ENCODE results near the gene LYZL6. TPM values are rescaled to one million over a fixed set of nuclear protein-coding genes. Genes with fewer than 3 reads are reported as not detected.

LYZL6 gene
- total RNA-seq, 4 donors from 2014 or later = not detected

DNA sequence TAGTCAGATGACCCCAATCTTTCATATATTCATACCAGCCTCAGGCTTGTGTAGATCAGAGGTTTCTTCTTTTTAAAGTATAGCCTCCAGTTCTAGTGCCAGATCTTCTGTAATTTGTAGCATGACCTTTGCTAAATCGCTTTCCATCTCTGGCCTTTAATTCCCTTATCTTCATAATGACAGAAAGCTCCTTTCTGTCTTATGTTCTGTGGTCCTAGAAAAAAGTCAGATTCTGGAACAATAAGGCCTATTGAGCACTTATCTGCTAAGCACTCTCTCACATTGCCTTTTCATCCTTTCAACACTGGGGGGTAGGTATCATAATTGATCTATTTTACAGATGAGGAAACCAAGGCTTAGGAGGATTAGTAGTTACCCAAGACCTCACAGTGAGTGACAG lies 28.6 kb upstream of the LYZL6 start:
- Histone ChIP-seq H3K4me1 (peaks cover 6 to 24% (median 16%) of the 10 kb centered on the region in 4 donors), H3K9me3 (no peaks in the 10 kb centered on the region), H3K27ac (replicated peaks in 1 of 4) (no peak overlapping the region), H3K36me3 (no peaks in the 10 kb centered on the region), H3K27me3 (no peaks in the 10 kb centered on the region), H3K4me3 (no peak overlapping the region)
- no peak for TF ChIP-seq POLR2AphosphoS5 (IDR thresholded peaks at IDR 0.05)
- no peak for TF ChIP-seq EP300 (IDR thresholded peaks at IDR 0.05)
- TF ChIP-seq, protein P1, sequence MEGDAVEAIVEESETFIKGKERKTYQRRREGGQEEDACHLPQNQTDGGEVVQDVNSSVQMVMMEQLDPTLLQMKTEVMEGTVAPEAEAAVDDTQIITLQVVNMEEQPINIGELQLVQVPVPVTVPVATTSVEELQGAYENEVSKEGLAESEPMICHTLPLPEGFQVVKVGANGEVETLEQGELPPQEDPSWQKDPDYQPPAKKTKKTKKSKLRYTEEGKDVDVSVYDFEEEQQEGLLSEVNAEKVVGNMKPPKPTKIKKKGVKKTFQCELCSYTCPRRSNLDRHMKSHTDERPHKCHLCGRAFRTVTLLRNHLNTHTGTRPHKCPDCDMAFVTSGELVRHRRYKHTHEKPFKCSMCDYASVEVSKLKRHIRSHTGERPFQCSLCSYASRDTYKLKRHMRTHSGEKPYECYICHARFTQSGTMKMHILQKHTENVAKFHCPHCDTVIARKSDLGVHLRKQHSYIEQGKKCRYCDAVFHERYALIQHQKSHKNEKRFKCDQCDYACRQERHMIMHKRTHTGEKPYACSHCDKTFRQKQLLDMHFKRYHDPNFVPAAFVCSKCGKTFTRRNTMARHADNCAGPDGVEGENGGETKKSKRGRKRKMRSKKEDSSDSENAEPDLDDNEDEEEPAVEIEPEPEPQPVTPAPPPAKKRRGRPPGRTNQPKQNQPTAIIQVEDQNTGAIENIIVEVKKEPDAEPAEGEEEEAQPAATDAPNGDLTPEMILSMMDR (IDR thresholded peaks at IDR 0.05) = no peak
- no peak for TF ChIP-seq POLR2A (IDR thresholded peaks at IDR 0.05; ENCODE audit: low read depth)
- 75% methylated on average over 1 of the region's 1 CpG for WGBS
- DNase-seq (ENCODE audit: extremely low spot score) = no peak
- intact Hi-C loops (cut with DNase I) = loop anchor here (10.0 kb wide), 1 partner anchor 103 kb away; no protein-coding TSS in a partner anchor

DNA sequence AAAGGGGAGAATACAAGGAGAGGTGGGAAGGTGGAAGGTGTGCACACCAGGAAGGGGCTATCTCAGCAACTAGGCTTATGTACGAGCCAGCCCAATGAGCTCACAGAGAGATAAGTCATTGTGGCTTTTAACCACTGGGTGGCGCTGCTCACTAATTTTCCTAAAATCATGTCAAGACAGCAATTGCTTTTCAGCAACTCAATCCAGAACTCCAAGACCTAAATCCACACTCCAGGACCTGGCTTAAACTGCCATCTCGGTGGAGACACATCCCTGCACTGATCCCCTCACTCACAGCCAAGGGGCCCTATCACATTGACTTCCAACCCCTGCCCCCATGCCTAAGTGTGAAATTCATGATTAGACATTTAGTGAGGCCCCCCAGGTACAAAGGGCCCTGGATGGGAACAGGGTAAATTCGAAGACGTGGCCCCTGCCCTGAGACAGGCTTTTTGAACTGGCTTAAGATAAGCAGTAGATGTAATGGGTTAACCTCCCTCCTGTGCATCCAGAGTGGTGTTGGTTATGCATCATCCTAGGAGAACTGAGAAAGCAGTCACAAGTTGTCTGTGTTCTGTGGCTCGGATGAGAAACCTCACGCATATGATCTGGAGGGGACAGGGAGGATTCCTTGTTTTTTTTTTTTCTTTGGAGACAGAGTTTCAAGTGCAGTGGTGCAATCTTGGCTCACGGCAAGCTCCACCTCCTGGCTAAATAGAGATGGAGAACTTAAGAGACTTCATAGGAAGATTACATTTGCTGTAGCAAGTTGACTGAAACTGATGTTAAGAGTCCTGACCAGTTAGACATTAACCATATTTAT lies 26.3 kb upstream of the LYZL6 start:
- 46% methylated on average over 8 of the region's 8 CpGs for WGBS
- no peaks in the 10 kb centered on the region for H3K36me3 ChIP-seq
- H3K4me3 ChIP-seq = no peak overlapping the region
- H3K27me3 ChIP-seq = no peaks in the 10 kb centered on the region
- no peak for TF ChIP-seq POLR2AphosphoS5 (IDR thresholded peaks at IDR 0.05)
- TF ChIP-seq, protein P1 (IDR thresholded peaks at IDR 0.05) = peak; percentile 64 to 79 (median 76)
- intact Hi-C loops (cut with DNase I) = loop anchor here (2.0 to 10.0 kb wide), 3 partner anchors 105 to 513 kb away; no protein-coding TSS in a partner anchor
- peaks cover 0 to 21% (median 15%) of the 10 kb centered on the region in 4 donors for H3K4me1 ChIP-seq
- no peak overlapping the region for H3K27ac ChIP-seq (replicated peaks in 1 of 4)
- H3K9me3 ChIP-seq = no peaks in the 10 kb centered on the region
- DNase-seq (ENCODE audit: extremely low spot score) = no peak

DNA sequence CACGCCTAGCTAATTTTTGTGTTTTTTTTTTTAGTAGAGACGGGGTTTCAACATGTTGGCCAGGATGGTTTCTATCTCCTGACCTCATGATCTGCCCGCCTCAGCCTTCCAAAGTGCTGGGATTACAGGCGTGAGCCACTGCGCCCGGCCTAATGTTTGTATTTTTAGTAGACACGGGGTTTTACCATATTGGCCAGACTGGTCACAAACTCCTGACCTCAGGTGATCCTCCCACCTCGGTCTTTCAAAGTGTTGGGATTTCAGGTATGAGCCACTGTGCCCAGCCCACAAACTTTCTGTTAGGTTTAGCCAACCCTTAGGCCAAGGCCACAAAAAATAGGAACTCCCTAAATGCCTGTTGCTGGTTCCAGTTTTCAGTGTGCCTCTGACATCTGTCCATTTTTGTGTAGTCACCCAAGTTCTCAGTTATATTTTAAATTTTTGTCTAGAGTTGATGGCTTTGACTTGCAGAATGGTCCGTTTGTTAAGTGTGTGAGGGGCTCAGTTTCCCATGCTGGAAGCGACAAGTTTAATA lies 25.1 kb upstream of the LYZL6 start:
- no peak for DNase-seq (ENCODE audit: extremely low spot score)
- Histone ChIP-seq H3K36me3 (no peaks in the 10 kb centered on the region), H3K4me3 (no peak overlapping the region), H3K27ac (replicated peaks in 1 of 4) (no peak overlapping the region), H3K27me3 (no peaks in the 10 kb centered on the region), H3K9me3 (no peaks in the 10 kb centered on the region), H3K4me1 (peaks cover 0 to 19% (median 14%) of the 10 kb centered on the region in 4 donors)
- intact Hi-C loops (cut with DNase I) = loop anchor here (2.0 kb wide), 2 partner anchors 180 to 514 kb away; no protein-coding TSS in a partner anchor
- WGBS = 76% methylated on average over 10 of the region's 10 CpGs
- no peak for TF ChIP-seq EP300 (IDR thresholded peaks at IDR 0.05)
- no peak for TF ChIP-seq POLR2A (IDR thresholded peaks at IDR 0.05; ENCODE audit: low read depth)
- TF ChIP-seq, protein P1 (IDR thresholded peaks at IDR 0.05) = no peak
- no peak for TF ChIP-seq POLR2AphosphoS5 (IDR thresholded peaks at IDR 0.05)

DNA sequence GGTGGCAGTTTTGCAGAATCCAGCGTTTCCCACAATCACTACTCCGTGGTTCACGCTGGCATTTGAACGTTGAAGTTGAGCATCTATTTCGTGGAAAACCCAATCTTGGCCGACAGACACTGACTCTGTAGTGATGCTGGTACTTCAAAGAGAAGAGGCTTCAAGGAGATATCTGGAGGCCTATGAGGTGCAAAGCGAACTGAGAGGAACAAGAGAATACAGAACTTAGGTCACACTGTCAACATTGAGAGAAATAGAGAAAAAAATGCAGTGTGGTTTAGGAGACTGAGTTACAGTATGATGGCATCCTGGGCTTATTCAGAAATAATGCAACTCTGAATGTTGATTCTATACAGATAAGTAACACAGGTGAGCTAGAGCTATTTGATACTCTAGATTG lies 21.8 kb upstream of the LYZL6 start:
- intact Hi-C loops (cut with DNase I) = no loop called here
- Histone ChIP-seq H3K27me3 (peaks cover 0 to 22% (median 0%) of the 10 kb centered on the region in 4 donors), H3K9me3 (no peaks in the 10 kb centered on the region), H3K36me3 (no peaks in the 10 kb centered on the region), H3K27ac (replicated peaks in 1 of 4) (no peak overlapping the region), H3K4me3 (no peak overlapping the region), H3K4me1 (no peaks in the 10 kb centered on the region)
- no peak for DNase-seq (ENCODE audit: extremely low spot score)
- WGBS = 92% methylated on average over 7 of the region's 7 CpGs
- TF ChIP-seq EP300 (IDR thresholded peaks at IDR 0.05) (no peak), POLR2A (IDR thresholded peaks at IDR 0.05; ENCODE audit: low read depth) (no peak), POLR2AphosphoS5 (IDR thresholded peaks at IDR 0.05) (no peak)
- TF ChIP-seq, protein P1 (IDR thresholded peaks at IDR 0.05) = no peak

Data from esophagus muscularis mucosa (tissue), 4 donors.